GM19467 (cell line): ENCODE results near the gene PKP4.

ENCODE experiments used
- ATAC-seq: cut with Tn5 transposase; IDR thresholded peaks from one replicate; pipeline ENCODE4 v1.9.1; 2021; ENCODE audit warnings: mild to moderate bottlenecking, moderate library complexity; ENCODE audit not compliant: unreplicated experiment

Gene PKP4

DNA sequence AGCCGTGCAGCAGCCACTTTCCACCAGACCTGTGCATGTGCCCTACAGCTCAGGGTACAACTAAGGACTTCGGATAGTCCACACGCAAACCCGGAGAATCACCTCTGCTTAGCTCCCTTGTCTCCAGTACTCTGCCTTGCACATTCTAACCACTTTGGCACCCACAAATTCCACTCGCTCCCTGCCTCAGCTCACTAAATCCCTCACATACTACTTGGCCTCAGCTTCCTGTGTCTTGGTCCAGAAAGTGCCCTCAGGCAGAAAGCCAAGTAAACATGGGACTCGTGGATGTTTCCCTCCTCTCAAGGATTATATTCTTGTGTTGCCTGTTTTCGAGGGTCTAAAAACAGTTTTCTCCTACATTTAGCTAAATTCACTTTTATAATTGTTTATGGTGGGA lies 180.6 kb downstream of the PKP4 start:
- ATAC-seq: no peak

DNA sequence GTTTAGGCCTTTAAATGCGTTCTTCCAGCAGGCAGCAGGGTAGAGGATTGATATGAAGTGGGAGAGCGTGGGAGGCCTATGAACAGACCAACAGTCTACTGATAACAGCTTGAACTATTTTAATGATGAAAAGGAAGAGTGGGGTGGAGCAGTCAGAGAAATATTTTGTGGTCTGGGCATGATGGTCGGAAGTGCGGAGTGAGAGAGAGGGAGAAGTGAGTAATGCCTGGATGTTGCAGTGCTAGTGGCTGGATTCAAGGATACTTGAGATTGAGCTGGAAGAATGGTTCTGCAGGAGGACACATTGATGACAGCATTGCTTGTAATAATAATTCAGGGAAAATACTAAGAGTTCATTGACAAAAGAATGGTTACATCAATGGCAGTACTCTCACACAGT lies 187.4 kb downstream of the PKP4 start:
- ATAC-seq: no peak

DNA sequence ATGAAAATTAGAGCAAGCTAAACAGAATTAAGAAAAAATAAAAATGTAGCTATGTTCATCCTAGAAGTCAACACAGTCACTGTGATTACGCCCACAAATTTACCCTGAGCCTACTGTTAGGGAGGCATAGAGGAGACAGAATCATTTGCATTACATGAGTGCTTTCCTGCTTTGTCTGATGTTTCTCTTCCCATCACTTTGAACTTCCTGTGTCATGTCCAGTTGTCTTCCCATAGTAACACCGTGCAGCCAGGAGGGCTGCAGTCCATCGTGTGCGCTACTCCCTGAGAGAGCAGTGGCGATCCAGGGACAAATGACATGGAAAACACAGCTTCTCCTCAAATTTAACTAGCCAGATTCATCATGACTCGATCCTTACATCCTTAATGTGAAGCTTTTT lies 188.5 kb downstream of the PKP4 start:
- ATAC-seq: no peak

DNA sequence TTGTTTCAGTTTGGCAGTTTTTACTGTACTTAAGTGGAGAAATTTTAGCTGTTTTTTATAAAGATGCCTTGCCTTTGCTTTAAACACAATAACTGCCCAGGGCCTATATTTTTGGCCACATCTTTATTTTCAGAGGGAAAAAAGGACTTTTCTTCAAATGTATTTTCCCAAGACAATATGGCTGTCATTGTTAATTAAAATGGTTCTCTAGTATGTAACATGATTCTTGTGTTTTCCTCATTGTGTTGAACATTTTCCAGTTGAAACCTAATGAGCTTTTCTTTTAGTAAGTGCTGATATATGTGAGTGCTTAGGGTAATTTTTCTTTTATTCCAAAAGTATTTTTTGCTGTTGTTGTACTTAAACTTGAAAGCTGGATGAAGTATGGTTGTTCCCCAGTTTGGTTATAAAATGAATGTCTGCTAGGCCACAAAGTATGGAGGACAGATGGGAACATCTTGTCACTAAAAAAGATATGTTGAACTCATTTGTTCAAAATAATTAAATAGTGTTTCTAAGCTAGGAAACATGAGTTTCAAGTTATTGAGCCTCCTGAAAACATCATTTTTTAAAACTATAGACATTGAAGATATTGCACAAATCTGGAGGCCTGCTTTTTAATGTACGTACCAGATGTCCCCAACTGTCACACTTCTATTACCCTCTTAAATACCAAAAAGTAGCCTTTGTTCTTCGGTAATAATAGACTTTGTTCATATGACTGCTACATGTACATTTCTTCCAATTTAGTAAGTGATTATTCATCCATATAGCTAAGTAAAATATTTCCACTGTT lies 190.9 kb downstream of the PKP4 start:
- ATAC-seq: no peak

DNA sequence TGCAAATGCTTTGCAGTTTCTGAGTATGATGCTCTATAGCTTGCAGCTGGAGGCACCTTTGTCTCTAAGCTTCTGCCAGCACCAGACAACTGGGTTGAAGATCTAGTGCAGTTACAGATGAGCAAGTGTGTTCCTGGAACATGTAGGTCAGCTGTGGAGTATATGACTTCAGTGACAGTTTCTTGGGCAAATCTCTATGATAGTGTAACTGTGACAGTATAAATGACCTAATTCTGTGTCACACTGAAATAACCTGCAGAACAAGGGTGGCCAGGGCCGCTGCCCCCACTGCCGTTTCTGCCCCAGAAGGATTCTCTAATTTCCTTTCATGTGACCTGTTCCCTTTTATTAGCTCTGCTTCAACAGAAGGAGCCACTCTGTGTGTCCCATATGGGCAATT lies 193.1 kb downstream of the PKP4 start:
- ATAC-seq: no peak

DNA sequence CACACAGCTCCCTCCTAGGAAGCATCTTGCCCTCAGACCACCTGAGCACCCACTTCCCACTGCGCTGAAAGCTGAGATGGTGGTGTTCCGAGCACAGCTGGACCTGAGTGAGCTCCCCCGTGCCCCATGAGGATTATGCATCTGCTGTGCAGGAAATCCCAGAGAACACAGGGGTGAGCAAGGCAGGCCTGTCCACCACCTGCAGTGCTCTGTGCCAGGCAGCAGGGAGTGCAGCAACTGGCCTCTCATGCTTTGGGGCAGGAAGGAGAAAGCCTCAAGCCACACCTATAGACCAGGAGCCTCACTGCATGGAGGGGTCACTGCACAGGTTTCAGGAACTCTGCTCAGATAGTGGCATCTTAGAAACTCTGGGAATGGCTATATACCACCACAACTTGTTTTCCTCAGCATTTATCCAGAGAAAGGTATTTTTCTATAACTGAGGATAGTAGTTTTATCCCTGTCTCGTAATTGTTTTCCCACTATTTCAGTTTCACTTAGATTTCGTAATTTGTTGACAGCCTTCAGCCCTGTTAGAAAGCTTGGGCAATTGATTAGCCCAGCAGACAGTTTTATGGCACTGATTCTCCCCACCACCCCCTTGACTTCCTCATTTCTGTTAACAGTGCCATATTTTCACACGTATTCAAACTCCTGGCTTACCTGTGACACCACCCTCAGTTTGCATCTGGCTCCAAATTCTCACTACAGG lies 194.1 kb downstream of the PKP4 start:
- no peak for ATAC-seq

DNA sequence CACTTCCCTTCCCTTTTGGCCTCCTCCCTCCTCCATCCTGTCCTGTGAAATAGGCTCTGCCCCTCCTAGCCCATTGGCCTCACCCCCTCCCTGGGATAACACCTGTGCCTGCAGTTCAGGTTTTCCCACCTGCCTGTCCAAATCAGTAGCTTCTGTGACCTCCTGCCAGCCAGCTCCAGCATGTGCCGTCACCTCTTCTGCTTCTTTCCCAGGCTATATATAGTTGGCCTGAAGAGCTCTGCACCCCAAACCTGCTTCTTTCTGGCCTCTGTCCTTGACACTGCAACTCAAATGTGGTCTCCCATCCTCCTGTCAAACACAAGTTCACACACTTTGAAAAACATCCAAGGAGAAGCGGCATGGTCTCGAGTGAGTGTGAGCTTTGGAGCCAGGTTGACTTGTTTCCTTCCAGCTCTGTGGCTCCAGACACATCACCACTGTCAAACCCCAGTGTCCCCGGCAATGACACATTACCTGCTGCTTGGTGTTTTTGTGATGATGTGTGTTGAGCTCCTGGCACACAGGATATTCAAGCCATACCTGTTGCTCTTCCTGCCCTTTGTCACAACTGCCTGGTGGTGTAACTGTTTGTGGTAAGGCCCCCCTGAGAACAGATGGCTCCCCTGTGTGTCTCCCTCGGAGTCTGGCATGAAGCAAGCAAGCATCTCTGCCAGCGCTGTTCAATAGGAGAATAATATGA lies 194.8 kb downstream of the PKP4 start:
- no peak for ATAC-seq

DNA sequence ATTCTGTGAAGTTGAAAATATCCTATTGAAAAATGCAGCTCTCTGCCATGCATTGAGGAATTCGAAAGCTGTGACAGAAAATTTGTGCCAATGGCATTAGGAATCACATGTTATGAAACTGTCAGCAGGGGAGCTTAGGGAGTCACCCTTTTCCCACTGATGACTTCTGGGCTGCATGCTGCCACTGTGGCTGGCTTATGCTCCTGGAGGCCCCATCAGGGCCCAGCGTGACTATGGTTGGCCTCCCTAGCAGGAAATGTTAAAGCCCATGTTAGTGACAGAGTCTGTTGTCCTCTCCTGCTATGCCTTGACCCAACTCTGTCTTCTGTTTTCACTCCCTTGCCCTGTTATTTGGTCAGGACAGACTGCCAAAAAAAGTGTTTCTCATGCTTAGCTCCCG lies 198.9 kb downstream of the PKP4 start:
- ATAC-seq: no peak

DNA sequence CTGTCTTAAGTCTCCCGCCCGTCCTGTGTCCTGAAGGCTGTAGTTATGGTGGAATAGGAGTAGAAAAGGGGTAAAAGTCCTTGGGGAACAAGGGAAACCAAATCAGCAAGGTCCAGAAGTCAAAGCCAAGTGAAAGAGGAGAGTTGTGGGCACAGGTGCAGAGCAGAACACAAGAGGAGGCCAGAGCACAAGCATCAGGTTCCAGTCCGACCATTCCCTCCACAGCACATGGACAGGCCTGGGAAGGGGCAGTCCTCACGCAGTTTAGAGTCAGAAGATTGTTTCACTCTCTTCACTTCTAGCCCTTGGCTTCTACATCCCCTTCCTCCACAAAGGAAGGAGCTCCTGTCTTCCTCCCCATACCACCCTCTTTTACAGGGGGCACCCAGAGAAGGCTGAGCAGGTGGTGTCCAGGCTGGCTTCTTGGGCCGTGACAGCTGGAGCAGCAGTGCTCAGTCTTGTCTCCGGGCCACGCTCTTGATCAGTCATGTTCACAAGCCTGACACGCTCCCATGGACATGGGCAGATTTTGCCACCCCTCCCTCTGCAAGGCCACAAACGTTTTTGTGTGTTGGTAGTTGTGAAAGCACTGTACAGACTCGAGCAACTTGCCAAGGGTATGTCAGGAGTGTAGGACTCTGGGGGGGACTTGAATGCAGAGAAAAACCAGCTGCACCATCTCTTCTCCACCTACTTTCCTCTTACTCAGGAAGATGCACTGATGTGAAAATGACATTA lies 199.9 kb downstream of the PKP4 start:
- no peak for ATAC-seq

DNA sequence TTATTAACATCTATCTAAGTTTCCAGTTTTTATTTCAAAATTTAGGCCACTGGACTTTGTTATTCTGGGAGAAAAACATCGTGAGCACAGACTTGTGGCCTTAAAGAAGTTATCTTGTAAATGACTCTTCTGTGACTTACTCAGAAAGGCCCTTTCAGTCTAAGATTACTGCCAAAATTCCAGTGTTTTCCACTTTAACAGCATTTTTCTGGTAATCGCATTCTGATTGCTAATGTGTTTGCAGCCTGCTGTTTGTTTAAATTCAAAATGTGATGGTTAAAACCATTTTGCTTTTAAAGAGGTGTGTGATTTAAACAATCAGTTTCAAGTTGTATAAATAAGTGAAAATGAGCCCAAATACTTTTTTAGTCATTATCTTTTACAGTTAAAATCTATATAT lies 201.6 kb downstream of the PKP4 start:
- no peak for ATAC-seq

DNA sequence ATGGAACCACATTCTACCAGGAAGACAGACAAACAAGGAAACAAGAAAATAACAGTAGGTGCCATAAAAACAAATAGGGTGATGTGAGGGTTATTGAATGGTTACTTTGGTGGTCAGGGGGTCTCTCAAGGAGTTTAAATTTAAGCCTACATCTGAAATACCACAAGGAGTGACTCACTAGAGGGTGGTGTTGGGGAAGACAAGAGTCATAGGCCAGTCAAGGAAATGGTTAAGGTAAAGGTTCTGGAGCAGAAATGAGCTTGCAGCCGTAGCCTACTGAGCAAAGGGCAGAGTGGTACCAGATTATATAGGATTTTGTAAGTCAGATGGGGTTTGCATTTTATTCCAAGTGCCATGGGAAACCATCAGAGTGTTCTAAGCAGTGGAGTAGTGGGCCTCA lies 202.7 kb downstream of the PKP4 start:
- ATAC-seq: no peak

DNA sequence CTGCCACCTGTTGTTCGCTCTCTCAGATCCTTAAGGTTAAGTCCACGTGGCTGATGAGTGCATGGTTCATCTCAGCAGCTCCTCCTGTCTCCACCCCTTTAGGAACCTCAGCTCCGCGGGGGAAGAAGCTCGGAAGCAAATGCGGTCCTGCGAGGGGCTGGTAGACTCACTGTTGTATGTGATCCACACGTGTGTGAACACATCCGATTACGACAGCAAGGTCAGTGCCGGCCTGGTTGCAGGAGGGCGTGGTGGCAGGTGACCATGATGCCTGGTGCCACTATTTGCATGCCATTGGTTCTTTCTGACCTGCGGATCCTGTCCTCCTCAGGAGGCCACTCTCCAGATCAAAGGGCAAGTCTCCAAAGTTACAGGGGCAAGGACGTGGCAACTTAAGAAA lies 204.5 kb downstream of the PKP4 start:
- no peak for ATAC-seq

DNA sequence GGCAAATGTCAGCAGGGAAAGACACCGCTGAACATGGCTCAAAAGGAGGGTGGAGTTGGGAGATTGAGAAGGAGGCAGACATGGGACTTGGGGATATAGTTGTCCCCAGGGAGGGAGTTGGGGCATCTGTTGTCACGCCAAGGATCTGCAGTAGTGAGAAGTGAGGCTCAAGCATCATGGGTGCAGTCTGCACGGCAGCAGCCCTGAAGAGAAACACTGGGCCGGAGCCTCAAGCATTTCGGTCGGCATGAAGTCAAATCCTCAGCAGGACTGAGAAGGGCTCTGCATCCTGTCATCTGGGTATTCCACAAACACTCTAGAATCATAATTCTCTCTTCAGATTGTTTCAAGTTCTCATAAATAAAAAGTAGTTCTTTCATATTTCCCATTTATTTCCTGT lies 205.7 kb downstream of the PKP4 start:
- no peak for ATAC-seq

DNA sequence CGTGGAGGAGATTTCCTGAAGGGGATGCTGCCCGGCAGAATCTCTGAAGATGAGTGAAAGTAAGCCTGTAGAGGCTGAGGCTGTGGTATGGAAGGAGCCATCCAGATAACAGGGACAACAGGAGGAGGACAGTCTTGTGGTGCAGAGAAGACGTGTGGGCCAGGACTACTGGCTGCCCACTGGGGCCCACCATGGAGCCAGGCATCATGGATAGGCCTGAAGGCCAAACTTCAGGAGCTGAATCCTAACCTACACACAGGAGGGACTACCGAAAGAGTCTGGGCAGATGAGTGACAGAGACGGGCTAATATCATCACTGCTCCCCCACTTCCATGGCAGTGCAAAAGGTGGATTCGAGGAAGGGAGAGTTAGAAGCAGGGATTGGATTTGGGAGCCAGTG lies 207.0 kb downstream of the PKP4 start:
- ATAC-seq: no peak

DNA sequence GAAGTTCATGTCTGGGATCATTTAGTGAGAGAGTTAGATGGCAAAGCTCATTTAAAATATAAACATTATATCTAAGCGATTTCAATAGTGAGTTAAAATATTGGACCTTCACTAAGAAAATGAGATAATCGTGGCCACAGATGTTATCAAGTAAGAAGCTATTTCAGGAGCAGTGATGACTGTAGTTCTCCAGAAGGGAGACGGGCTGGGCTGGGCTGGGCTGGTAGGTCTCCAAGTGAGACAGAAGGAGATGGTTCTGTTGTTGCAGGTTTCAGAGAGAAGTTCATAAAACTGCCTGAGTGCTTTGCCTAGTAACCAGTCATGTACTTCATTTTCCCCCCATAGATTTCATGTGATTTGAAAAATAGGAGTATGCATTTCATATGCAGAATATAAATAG lies 208.2 kb downstream of the PKP4 start:
- ATAC-seq: no peak

DNA sequence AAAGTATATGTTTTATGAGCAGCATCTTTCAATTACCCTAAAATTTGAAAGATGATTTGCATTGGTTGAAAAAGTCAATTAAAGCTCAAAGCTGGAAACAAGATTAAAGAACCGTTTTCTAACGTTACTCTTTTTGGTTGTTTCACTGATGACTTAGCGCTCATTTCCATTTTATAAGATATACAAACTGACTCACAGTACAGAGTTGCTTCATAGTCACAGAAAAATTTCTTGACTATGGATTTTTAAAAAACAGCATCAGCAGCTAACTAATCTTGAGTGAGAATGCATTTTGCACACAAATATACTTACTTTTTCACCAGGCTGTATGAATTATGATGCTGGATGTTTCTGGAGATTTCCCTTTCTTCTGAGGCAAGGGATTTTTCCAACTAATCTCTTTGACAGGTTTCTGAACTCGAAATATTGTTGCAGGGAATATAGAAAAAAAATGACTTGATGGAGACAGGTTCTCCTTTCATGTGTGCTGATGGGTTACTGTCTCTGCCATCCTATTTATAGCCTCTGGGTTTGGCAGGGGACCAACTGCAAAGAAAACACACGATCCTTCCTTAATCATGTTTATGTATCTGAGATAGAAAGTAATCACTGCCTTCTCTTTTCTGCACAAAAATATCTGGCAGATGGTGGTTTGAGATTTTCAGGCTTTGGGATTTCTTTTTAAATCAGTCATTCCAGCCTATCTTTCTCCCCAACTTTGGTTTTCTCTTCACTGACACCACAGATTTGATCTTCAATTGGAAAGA lies 209.0 kb downstream of the PKP4 start:
- ATAC-seq: no peak

DNA sequence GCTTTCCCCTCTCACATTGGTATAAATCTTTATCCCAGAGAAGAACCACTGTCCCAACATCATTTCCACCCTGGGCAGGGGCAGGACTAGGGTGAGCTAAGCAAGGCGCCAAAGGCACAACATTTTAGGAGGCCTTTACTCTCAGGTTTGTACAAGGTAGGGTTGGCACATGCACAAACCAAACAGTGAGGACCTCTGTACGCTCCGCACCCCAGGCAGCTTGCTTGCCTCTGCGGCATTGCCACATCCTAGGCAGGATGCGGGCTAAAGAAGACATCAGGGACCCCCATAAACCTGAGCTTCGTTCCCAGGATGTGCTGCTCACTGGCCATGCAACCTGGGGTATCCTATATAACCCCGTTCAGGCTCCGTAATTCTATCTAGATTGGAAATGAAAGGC lies 210.2 kb downstream of the PKP4 start:
- ATAC-seq: no peak

DNA sequence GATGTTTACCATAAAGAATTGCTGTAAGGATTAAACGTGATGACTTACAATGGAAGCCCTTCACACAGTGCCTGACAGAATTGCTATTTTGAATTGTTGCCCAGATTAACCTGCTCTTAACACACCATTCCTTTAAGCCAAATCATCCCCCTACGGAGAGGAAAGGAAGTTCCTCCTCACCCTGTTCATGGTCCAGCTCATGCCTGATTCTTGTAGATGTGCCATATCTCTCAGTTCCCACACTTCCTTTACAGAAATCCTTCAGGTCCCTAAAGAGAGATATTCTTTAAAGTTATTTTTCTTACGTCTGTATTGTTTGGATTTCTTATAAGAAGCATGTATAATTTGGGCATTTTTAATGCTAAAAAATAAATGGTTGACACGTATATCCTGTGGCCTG lies 210.8 kb downstream of the PKP4 start:
- ATAC-seq: no peak

DNA sequence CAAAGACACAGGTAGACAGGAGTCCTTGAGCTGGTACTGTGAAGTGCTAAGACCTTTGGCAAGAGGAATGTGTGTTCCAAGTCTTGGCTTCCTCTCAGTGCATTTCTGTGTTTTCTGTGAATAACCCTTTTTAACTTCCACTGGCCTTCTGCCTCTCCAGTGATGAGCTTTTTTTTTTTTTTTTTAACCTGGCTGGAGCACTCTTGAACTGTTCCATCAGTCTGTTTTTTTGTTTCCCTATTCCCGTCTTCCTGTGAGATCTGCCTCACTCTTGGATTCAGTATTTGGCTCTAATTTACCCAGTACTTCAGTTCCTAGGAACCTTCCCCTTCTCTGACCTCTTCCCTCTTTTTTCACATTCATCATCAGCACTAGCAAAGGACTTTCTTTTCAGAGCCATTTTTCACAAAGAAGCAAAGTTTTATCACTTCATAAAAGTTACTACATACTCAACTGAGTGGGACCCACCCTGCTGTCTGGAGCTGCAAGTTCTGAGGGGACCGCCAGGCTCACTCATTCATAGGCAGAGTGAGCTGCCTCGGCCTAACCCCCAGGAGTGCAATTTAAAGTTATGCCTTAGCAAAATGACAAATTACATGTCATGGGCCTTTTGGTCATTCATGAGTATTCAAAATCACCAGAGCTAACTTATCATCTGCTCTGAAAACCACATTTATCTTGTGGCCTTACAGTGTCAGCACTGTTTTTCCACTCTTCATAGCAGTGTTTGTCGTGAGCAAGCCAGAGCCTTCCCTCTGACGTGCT lies 211.4 kb downstream of the PKP4 start:
- ATAC-seq: no peak

DNA sequence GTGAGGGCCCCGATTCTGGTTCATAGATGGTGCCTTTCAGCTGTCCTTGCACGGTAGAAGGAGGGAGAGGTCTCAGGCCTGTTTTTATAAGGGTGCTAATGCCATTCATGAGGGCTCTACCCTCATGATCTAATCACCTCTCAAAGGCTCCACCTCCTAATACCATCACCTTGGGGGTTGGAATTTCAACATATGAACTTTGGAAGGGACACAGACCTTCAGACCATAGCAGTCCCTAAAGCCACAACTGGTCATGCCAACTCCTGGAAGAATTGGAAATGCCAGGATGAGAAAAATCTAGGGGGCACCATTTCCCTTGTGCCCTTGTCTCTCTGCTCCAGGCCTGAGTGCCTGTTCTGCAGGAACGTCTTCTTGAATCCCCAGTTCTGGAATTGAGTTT lies 213.5 kb downstream of the PKP4 start:
- no peak for ATAC-seq
